ENCODE results near the gene SHE. TPM values are rescaled to one million over a fixed set of nuclear protein-coding genes. Genes with fewer than 3 reads are reported as not detected.

The SHE gene
- total and polyA plus RNA-seq, 12 donors, result 7.9 to 19.6 (median 13.3) TPM

- H3K9me3 ChIP-seq, result peaks cover 0 to 4% (median 0%) of the 10 kb centered on the region in 11 donors
- DNase-seq (no peak), ATAC-seq (no peak)
- TF ChIP-seq, protein P1, sequence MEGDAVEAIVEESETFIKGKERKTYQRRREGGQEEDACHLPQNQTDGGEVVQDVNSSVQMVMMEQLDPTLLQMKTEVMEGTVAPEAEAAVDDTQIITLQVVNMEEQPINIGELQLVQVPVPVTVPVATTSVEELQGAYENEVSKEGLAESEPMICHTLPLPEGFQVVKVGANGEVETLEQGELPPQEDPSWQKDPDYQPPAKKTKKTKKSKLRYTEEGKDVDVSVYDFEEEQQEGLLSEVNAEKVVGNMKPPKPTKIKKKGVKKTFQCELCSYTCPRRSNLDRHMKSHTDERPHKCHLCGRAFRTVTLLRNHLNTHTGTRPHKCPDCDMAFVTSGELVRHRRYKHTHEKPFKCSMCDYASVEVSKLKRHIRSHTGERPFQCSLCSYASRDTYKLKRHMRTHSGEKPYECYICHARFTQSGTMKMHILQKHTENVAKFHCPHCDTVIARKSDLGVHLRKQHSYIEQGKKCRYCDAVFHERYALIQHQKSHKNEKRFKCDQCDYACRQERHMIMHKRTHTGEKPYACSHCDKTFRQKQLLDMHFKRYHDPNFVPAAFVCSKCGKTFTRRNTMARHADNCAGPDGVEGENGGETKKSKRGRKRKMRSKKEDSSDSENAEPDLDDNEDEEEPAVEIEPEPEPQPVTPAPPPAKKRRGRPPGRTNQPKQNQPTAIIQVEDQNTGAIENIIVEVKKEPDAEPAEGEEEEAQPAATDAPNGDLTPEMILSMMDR (IDR thresholded peaks at IDR 0.05), result no peak
- H3K4me3 ChIP-seq, result peak overlapping the region; percentile 48 to 79 (median 67)
- WGBS, 2 donors, result 52 to 59% methylated on average over 8 of the region's 8 CpGs
- peaks cover 3 to 51% (median 21%) of the 10 kb centered on the region in 9 donors for H3K4me1 ChIP-seq
- peak overlapping the region in 9 of 10 donors; percentile 76 to 95 (median 89) for H3K27ac ChIP-seq
- peaks cover 0 to 25% (median 0%) of the 10 kb centered on the region in 9 donors for H3K36me3 ChIP-seq
- intact Hi-C loops (cut with DNase I), result loop anchor here in 1 of 10 donors (2.0 kb wide), 1 partner anchor 16 kb away; no protein-coding TSS in a partner anchor
- peaks cover 0 to 64% (median 27%) of the 10 kb centered on the region in 7 donors for H3K27me3 ChIP-seq
Observed at GRCh38 chr1:154500533-154500932, 1.7 kb downstream of the SHE start.

GRCh38 chr1:154499446-154499845 lies 2.8 kb downstream of the SHE start:
- TF ChIP-seq, protein P1 (IDR thresholded peaks at IDR 0.05), result no peak
- peak overlapping the region in 9 of 10 donors; percentile 76 to 95 (median 89) for H3K27ac ChIP-seq
- ATAC-seq (no peak), DNase-seq (no peak)
- 71 to 73% methylated on average over 1 of the region's 1 CpG for WGBS, 2 donors
- no peaks in the 10 kb centered on the region for H3K9me3 ChIP-seq
- H3K36me3 ChIP-seq, result peaks cover 0 to 34% (median 0%) of the 10 kb centered on the region in 9 donors
- intact Hi-C loops (cut with DNase I), result no loop called here
- peaks cover 3 to 62% (median 31%) of the 10 kb centered on the region in 9 donors for H3K4me1 ChIP-seq
- H3K27me3 ChIP-seq, result peaks cover 0 to 56% (median 27%) of the 10 kb centered on the region in 7 donors
- peak overlapping the region in 9 of 10 donors; percentile 48 to 79 (median 67) for H3K4me3 ChIP-seq

DNA sequence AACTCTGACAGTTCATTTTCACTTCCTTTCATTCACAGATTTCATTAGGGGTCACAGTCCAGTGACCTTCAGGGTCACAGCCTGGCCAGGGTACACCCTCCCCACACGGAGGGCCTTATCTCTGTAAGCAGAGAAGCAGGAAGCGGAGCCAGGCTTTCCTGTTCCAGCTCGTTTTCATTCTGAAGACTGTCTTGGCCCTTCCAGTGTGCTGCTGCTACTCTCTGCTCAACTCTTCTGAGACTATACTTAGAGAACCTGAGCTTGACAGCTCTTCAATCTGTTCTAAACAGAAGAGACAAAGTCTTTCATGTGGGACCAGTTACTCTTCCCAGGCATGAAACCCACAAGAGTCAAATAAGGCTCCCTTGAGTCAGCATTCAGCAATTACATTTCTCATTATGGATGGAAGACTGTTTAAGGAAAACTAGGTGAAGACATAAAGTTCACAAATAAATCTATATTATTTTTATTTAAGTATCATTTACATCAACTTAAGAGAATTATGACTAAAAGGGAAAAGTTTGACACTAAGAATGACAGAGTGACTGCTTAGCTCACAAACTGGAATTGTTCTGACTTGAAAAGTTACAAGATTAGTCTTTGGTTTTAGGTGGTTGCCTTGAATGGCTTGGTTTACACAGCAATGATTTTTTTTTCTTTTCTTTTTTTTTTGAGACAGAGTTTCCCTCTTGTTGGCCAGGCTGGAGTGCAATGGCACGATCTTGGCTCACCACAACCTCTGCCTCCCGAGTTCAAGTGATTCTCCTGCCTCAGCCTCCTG lies 5.0 kb downstream of the SHE start:
- TF ChIP-seq, protein P1 (IDR thresholded peaks at IDR 0.05), result no peak
- peak overlapping the region in 9 of 10 donors; percentile 69 to 95 (median 79) for H3K27ac ChIP-seq
- intact Hi-C loops (cut with DNase I), result no loop called here
- ATAC-seq, result peak; percentile 44 to 81 (median 65)
- peaks cover 0 to 33% (median 18%) of the 10 kb centered on the region in 7 donors for H3K27me3 ChIP-seq
- H3K4me1 ChIP-seq, result peaks cover 6 to 72% (median 50%) of the 10 kb centered on the region in 9 donors
- peak; percentile 48 to 66 for DNase-seq
- no peaks in the 10 kb centered on the region for H3K9me3 ChIP-seq
- H3K36me3 ChIP-seq, result peaks cover 0 to 38% (median 0%) of the 10 kb centered on the region in 9 donors
- WGBS, 2 donors, result 31 to 44% methylated on average over 5 of the region's 5 CpGs
- H3K4me3 ChIP-seq, result peak overlapping the region in 4 of 10 donors; percentile 10 to 22 (median 14)

- no peak for ATAC-seq
- Histone ChIP-seq H3K4me3 (peak overlapping the region in 3 of 10 donors; percentile 10 to 22 (median 13)), H3K9me3 (no peaks in the 10 kb centered on the region), H3K4me1 (peaks cover 6 to 81% (median 59%) of the 10 kb centered on the region in 9 donors), H3K36me3 (peaks cover 0 to 46% (median 0%) of the 10 kb centered on the region in 9 donors), H3K27ac (peak overlapping the region in 9 of 10 donors; percentile 60 to 95 (median 79)), H3K27me3 (peaks cover 0 to 25% (median 15%) of the 10 kb centered on the region in 7 donors)
- intact Hi-C loops (cut with DNase I), result no loop called here
- 58 to 68% methylated on average over 5 of the region's 5 CpGs for WGBS, 2 donors
- no peak for DNase-seq
- TF ChIP-seq, protein P1 (IDR thresholded peaks at IDR 0.05), result no peak
Observed at GRCh38 chr1:154496383-154496782, 5.8 kb downstream of the SHE start.
